Fibroblast of pulmonary artery (primary cell): ENCODE measurements around the gene POLD2.

ENCODE experiments used
- DNase-seq: peaks from one replicate; pipeline ENCODE4 v3.0.0-alpha.2; 2010; ENCODE audit warnings: low read depth
- H3K4me3 ChIP-seq: replicated peaks from 2 replicates; pipeline ENCODE4 v1.5.1; 2011; ENCODE audit warnings: low read depth, mild to moderate bottlenecking, control low read depth, low read length, moderate library complexity
- CTCF ChIP-seq: IDR thresholded peaks from 2 replicates; pipeline ENCODE4 v1.5.1; 2011; ENCODE audit warnings: mild to moderate bottlenecking, control low read depth, low read length, inconsistent platforms; ENCODE audit errors: missing control alignments

POLD2 gene

GRCh38 chr7:44116789-44117666 is 6.3 kb downstream of the POLD2 start:
- no peak overlapping the region for H3K4me3 ChIP-seq
- DNase-seq = no peak
- no peak for TF ChIP-seq CTCF

GRCh38 chr7:44116087-44116788 is 7.1 kb downstream of the POLD2 start:
- no peak overlapping the region for H3K4me3 ChIP-seq
- no peak for TF ChIP-seq CTCF
- no peak for DNase-seq

GRCh38 chr7:44114586-44115310 is 8.6 kb downstream of the POLD2 start:
- TF ChIP-seq CTCF = no peak
- no peak overlapping the region for H3K4me3 ChIP-seq
- no peak for DNase-seq

GRCh38 chr7:44113764-44114354 is 9.5 kb downstream of the POLD2 start:
- no peak overlapping the region for H3K4me3 ChIP-seq
- DNase-seq = no peak
- TF ChIP-seq CTCF = no peak

- DNase-seq = no peak
- TF ChIP-seq CTCF = no peak
- H3K4me3 ChIP-seq = no peak overlapping the region
Measured at GRCh38 chr7:44112997-44113763, 10.2 kb downstream of the POLD2 start.
